ENCODE data around the gene COX10.
"Not testable (repeated sequence)": the region's sequence is repeated elsewhere in the genome, so short reads cannot be mapped to it uniquely, and the experiment has no call there.

Gene COX10

DNA sequence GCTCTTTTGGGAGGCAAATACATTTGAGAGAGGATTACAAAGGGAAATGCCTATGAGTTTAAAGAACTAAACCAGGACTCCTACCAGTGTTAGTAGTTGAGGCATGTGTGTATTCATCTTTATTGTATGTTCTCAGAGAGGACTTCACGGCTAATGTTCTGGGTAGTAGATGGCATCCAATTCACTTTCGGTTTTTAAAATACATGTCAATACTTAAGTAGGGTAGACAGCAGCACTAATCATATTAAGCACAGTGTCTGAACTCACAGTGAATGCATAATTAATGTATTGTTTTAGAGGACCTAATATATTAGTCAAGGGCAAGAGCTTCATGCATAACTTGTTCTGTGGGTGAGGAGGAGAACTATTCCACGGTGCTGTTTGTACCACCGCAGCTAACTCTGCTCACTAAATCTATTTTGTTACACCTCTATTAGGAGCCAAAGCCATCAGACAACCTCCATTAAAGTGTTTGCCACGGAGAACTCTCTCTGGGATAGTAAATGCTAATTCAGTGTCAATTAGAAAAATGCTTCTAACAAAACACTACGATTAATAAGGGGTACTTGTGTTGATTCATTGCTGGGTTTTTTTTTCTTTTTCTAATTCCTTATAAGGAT, 56.3 kb downstream of the COX10 start:
- DNase-seq, result no peak

DNA sequence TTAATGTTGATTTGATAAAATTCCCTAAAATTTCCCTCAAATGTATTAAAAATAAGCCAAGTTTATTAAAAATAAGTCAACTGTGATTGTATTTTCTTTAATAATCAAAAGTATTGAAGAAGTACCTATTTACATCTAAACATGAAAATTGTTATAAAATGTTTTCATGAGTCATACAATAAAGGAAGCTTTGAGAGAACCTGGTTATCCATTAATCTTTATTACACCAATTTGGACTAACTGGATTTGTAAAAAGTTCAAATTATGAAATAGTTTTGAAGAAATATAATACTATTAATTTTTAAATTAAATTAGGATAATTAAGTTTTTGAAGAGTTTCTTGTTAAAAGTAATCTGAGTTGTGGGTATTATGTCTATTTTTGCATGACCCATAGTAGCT, 63.8 kb downstream of the COX10 start:
- no peak for DNase-seq

DNA sequence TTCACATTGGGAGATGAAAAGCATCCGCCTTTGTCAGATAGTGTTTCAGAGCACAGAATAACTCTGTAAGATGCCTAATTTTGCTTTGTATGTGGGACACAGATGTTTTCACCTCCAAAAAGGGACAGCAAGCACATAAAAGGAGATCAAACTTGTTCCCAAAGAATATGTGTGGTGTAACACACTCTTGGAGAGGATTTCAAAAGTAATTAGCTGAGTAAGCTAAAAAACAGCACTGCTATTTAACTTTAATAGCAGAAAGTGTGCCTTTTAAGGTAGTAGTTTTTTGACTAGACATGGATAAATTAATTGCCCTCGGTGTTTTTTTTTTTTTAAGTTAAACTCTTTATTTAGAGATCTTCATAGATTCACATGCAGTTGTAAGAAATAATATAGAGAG, 65.2 kb downstream of the COX10 start:
- DNase-seq, result no peak

DNA sequence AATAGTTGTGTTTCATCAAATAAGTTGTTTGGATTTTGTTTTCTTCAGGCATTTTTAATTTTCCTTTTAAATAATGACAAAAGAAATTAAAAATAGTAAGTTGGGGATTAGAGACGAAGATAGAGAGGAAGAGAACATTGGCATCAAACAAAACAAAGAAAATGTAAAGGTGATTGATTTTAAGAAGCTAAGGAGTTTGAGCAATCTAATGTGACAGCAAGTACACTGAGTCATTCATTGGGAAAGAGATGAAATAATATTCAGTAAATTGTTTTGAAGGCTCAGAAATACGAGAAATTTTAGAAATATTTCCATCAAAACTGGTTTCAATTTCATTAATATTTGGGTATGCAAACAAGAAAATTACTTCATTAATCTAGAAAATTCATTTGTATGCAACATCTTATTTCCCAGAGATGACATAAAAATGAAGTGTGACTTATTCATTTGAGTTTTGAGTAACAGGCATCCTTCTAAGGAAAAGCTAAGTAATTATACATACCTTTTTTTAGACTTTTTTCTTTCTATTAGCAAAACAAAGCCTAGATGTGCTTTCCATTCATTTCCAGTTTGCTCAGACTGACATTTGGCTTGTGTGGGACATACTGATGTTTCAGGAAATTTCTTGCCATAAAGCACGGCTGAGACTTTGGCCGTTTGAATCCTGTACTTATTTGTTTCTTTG, 66.7 kb downstream of the COX10 start:
- no peak for DNase-seq

DNA sequence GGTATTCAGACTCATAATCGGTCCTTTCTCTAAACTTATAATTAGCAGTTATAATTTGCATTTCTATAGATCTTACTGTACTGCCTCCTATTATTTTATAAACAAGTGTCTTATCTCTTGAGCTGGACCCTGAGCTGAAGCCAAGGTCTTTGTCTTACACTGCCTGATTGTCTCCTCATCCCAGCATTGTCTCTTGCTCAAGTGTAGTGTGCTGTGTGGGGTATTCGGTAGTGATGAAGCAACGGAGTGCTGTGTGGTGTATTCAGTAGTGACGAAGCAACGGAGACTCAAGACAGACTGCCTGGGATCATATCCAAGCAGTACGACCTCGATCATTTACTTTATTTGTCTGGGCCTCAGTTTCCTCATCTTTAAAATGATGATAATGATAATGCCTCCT, 69.3 kb downstream of the COX10 start:
- DNase-seq, result no peak

DNA sequence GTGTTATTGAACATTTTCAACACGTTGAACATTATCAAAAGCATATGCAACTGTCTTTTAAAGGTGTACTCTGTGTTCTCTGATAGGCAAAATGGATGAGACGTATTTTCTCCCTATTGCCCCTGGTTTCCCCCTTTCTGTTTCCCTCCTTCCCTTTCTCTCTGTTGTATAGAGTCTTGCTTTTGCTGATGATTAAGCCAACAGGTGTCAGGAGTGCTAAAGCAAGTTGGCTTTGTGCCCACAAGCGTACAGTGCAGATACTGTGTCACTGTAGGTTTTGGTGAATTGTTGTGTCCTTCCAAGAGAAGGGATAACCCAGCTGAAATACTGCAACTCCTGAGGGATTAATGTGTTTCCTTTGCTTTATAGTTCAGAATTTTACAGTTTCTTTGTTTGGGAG, 74.4 kb downstream of the COX10 start:
- DNase-seq, result no peak

DNA sequence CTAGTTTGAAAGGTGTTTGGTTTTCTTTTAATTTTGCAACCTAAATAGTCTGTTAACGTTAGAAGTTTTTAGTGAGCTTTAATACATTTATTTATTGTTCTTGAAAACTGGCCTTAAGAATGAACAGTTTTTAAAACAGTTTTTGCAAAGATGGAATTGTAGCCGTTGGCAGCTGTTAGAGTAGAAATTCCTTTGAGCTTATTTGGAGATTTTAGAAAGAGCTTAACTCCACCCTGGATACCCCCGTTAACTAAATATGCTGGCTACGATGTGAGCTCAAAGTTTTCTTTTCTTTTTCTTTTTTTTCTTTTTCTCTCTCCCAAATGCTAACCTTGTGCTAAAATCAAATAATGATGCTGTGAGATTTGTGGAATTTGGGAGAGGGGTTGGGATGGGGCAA, 75.2 kb downstream of the COX10 start:
- DNase-seq, result no peak

DNA sequence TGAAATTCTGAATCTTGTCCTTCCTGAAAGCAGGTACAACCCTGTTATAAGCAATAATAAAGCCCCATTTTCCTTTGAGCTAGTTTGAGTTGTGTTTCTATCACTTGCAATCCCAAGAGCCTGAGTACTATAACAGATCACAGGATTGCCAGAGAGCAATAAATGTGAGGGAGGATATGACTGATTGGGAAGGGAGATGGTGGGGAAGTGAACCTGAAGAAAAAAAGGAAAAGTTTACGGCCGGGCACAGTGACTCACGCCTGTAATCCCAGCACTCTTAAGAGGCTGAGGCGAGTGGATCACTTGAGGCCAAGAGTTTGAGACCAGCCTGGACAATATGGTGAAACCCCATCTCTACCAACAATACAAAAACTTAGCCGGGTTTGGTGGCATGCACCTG, 80.4 kb downstream of the COX10 start:
- DNase-seq, result no peak

DNA sequence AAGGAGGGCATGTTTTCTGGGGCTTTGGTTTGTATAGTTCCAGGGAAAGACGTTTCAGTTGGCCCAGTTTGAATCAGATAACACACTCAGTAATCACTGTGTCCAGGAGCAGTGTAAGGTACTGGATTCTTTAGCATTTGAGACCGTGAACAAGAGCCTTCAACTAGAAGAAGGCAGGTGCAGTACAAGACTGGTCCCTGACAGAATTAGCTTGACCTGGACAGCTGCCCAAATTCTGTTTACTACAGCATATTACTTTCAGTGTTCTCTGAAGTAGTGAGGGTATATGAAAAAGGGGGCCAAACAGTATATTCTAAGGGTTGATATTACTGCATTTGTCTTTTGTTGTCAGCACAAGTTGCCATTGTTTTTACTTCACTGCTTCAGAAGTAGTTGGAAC, 81.3 kb downstream of the COX10 start:
- no peak for DNase-seq

DNA sequence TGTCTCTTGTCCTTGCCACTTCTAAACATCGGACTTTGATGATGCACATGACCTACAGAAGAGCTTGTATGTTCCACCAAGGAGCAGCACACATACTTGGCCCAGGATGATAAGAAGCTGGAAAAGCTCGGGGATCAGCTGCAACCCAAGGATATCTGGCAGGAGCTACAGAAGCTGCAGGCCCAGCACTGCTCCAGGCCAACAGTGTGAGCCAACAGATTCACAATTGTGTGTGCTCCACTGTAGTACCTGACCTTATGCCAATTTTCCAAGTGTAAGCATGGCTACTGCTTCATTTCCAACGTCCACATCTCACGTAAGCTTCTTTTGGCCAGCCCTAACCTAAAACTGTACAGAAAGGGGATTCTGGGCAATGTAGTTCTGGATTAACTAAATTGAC, 83.4 kb downstream of the COX10 start:
- DNase-seq, result no peak

DNA sequence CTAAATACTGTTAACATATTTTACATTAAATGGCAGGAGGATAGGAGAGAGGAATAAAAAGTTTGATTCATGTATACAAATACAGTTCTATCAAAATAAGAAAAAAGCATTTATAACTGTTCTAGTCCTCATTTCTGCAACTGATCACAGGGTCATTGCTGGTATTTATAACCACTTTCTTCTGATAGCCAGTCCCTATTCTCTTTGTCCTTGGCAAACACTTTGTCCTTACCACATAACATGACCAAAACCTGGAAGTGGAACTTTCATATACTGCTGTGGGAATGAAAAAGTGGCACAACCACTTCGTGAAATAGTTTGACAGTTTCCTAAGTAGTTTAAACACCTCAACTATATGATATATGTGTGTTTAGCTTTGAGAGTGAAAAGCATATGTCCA, 84.1 kb downstream of the COX10 start:
- DNase-seq, result no peak

DNA sequence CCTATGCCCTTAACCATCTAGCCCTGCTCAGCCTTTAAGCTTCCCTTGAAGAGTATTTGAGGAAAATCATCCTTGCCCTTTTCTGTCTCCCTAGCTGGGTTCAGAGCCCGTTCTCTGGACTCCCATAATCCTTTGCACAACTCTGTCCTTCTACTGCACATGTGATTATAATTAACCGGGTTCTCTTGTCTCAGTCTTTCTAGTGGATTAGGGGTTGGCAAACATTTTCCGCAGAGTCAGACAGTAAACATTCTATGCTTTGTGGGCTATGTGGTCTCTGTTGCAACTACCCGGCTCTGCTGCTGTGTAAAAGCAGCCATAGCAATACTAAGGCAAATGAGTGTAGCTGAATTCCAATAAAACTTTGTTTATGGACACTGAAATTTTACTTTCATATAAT, 87.4 kb downstream of the COX10 start:
- DNase-seq, result no peak

DNA sequence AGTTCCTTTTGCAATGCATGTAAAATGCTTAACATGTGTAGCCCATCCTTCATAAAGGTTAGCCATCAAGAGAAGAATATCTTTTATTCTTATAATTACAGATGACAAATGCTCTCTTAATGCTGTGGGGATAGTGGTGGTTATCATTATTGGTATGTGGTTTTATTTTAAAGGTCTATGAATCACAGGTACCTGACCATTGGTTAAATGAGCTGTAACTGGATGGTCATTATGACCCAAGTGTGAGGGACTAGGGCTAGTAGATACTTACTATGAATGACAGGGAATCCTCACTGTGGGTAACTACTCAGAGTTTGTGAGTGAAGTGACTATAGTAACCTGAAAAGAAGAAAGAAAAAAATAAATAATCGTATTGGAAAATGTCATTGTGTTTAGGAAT, 88.5 kb downstream of the COX10 start:
- no peak for DNase-seq

DNA sequence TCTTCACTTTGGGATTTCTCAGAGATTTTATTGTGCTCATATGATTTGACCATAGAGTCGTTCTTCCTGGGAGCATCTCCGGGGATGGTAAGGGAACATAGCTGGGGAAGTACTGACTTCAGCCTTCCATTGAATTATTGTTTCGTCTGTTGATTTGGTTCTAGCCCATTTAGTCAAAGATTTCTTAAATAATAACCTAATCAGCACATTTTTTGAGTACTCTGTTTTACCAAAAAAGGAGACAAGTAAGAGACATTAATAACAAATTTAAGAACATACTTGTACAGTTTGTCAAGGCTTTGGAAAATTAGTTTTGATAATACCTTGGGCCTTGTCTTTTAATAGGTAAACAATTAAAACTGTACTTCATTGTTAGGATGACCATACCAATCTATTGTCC, 89.4 kb downstream of the COX10 start:
- DNase-seq, result no peak

DNA sequence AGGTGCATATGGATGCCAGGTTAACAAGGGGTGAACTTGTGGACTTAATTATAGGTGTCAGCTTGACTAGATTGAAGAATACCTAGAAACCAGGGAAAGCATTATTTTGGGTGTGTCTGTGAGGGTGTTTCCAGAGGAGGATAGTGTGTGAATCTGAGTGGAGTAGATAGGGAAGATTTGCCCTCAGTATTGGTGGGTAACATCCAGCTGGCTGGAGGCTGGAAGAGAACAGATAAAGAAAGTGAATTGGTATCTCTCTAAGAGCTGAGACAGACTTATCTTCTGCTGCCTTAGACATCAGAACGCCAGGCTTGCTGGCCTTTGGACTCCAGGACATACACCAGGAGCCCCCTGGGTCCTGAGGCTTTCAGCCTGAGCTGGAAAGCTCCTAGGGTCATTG, 92.1 kb downstream of the COX10 start:
- DNase-seq, result no peak

DNA sequence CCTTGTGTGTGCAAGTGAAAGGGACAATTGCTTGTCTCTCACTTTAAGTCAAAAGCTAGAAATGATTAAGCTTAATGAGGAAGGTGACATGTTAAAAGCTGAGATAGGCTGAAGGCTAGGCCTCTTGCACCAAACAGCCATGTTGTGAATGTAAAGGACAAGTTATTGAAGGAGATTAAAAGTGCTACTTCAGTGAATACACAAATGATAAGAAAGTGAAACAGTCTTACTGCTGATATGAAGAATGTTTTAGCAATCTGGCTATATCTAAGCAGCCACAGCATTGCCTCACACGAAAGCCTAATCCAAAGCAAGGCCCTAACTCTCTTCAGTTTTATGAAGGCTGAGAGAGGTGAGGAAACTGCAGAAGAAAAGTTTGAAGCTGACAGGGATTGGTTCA, 96.3 kb downstream of the COX10 start:
- no peak for DNase-seq

DNA sequence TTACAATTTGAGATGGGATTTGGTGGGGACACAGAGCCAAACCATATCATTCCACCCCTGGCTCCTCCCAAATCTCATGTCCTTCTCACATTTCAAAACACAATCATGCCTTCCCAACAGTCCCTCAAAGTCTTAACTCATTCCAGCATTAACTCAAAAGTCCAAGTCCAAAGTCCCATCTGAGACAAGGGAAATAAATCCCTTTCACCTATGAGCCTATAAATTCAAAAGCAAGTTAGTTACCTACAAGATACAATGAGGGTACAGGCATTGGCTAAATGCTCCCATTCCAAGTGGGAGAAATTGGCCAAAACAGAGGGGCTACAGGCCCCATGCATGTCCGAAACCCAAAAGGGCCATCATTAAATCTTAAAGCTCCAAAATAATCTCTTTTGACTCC, 98.5 kb downstream of the COX10 start:
- not testable (repeated sequence) for DNase-seq

DNA sequence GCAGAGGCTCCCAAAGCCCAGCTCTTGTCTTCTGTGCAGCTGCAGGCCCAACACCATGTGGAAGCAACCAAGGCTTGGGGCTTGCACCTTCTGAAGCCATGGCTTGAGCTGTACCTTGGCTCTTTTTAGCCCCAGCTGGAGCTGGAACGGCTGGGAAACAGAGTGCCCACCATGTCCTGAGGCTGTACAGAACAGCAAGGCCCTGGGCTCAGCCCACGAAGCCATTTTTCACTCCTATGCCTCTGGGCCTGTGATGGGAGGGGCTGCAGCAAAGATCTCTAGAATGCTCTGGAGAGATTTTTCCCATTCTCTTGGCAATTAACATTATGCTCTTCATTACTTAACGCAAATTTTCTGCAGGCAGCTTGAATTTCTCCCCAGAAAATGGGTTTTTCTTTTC, 99.3 kb downstream of the COX10 start:
- no peak for DNase-seq

DNA sequence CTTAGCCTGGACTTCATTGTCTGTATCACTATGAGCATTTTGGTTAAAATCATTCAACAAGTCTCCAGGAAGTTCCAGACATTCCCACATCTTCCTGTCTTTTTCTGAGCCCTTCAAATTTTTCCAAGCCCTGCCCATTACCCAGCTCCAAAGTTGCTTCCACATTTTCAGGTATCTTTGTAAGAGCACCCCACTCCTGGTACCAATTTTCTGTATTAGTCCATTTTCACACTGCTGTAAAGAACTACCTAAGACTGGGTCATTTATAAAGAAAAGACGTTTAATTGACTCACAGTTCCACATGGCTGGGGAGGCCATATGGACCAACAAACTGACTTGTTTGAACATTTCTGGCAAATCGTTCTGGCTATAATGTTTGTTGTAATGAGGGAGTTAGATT, 100.0 kb downstream of the COX10 start:
- DNase-seq, result no peak

DNA sequence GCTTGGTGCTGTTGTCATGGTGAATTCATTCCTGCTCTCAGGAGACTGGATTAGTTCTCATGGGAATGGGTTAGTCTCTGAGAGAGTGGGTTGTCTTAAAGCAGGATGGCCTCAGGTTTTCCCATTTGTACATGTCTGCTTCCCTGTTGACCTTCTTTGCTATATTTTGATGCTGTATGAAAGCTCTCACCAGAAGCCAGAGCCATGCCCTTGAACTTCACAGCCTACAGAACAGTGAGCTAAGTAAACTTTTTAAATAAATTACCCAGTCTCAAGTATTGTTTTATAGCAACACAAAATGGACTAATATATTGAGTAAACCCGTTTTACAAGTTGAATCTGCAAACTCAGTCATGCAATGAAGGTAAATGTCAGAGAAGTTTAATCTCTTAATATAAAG, 100.6 kb downstream of the COX10 start:
- no peak for DNase-seq

DNA sequence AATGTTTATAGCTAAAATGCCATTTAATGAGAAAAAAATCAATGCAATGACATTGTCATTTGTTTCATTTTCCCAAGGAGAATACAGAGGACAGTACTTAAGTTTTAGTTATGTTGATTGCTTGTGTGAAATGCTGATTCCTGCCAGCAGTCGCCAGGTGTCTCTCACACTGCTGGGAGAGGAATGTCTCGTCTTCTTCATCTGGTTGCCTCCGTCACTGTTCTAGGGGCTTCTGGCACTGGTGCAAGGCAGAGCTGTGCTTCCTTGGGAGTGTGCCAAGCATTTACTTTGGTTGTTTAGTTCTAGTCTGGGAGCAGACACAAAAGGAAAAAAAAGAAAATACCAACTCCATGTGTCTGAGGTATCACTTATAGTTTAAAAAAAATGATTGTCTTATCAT, 107.7 kb downstream of the COX10 start:
- DNase-seq, result not testable (repeated sequence)

DNA sequence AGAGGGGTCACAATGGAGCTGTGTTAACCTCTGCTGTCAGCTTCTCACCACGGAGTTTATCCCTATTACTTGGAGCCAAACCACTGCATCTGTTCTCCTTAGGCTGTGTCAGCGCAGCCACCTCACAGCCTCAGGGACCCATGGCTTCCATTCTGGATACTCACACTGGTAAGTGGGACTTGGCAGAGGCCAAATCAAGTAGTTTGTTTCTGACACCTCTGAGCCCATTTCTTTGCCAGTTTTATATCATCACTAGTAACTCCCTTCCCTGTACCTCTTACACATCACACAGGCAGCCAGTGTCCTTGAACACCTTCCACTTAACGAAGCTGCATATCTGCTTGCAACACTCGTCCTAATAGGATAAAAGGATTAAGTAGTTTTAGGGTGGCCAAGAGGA, 108.5 kb downstream of the COX10 start:
- DNase-seq, result not testable (repeated sequence)

DNA sequence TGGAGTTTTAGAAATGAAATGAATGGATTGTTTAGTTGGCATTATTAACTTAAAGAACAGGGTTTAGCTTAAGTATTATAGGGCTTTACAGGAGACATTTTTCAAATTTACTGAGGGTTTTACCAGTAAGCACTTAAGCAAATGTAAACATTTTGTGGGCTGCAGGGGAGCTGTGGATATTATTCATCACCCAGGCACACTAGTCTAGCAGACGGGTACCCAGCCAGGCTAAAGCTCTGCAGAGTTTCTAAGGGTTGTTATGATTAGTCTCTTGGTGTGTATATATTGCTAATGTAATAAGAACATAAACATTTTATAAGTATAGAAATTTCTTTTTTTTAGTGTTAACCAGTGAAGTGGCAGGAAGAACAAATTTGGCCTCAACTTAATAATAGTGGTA, 110.6 kb downstream of the COX10 start:
- not testable (repeated sequence) for DNase-seq

DNA sequence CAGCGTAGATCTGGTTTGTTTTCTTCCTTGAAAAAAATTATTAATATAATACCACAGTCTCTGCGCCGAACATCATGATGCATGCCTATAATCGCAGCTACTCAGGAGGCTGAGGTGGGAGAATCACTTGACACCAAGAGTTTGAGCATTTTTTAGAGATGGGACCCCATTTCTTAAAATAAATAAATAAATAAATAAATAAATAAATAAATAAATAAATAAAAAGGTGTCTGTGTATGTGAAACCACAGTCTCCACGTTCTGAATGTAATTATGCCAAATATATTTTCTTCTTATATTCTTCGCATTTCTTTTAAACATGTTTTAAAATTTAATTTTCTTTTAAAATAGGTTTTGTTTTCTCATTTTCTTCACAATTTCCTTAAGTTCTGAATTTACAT, 112.8 kb downstream of the COX10 start:
- not testable (repeated sequence) for DNase-seq

DNA sequence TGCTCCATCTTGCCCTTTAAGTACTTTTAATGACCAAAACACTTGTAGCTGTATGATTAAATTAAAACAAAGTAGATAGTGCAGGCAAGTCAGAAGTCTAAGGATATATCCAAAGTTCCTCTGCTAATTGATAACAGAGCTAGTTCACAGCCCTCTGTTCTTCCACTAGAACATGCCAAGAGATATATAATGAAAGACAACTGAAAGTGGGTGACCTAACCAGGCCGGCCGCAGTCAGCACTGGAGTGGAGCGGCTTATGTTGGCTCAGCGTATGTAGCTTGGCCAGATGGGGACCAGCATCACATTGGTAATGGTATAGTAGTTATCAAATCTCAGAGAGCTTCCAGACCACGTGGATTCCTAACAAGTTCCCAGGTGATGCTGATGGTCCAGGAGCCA, 115.2 kb downstream of the COX10 start:
- not testable (repeated sequence) for DNase-seq
